ENCODE measurements around the gene EFCAB14. TPM values are rescaled to one million over a fixed set of nuclear protein-coding genes. Genes with fewer than 3 reads are reported as not detected.

EFCAB14 gene
- total and polyA plus RNA-seq, 2 of the 8 experiments (the other 6 are each of a cell fraction or from before 2014, with no cell fraction given) = 19.4 to 40.4 TPM

DNA sequence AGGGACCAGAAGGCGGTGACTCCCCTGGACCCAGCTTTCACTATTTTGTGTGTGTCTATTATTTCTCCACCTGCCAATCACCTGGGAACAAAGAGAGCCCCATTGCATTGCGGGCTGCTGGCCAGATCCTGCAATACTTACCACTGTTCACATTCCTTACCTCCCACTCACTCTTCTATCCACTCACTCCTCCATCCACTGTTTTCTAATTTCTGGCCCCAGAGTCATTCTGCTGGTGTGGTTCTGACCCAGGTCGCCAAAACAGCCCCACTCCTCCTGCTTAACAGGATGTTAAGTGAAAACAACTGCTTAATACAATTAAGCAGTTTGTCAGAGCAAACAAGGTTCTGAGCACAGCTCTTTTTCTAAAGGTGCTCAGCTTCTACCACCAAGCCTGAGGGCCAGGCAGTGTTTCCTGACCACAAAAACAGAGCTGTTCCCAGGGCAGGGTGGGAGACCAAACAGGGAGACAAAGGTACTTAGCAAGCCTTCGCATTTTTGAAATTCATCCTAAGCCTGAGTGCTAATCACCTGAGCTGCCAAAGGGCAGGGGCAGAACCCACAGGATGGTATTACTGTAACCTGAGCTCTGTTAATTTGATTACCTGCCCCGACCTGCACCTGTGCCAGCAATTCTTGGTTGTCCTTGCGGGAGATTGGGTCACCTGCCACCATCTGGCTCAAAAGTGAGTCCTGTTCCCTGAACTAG lies 38.5 kb upstream of the EFCAB14 start:
- Histone ChIP-seq H4K8ac (ENCODE audit: extremely low read depth, insufficient read depth, low read length) (peak overlapping the region; percentile 45; the same call in 1 of the 2 replicates), H4K20me1 (replicated peaks in 1 of 2; ENCODE audit: control insufficient read depth in 1 of 2, insufficient read depth in 2 of 2, low read length in 2 of 2) (no peaks in the 10 kb centered on the region), H2BK20ac (ENCODE audit: low read length) (no peak overlapping the region), H3K14ac (ENCODE audit: insufficient read length) (no peak overlapping the region), H4K5ac (ENCODE audit: insufficient read length, low read depth, low read length) (no peak overlapping the region), H3K4ac (replicated peaks; ENCODE audit: insufficient read length, low read depth, low read length) (peak overlapping the region; percentile 57), H2BK15ac (ENCODE audit: low read length) (0 out of 2 replicates have a peak overlapping the region, but pooled peaks have one; percentile 61), H3K4me2 (ENCODE audit: insufficient read depth in 1 of 2, low read depth in 2 of 2, low read length in 2 of 2) (peak overlapping the region; percentile 16 to 42), H2AK5ac (ENCODE audit: low read depth, low read length) (no peak overlapping the region), H3K23me2 (ENCODE audit: low read depth, low read length) (peaks cover 6% of the 10 kb centered on the region), H2BK120ac (replicated peaks; ENCODE audit: low read depth, low read length) (no peak overlapping the region), H3K4me3 (ENCODE audit: extremely low read depth in 1 of 4, insufficient read depth in 2 of 4, low read depth in 3 of 4, low read length in 4 of 4) (no peak overlapping the region; a peak in 1 of 8 replicates), H3K56ac (replicated peaks; ENCODE audit: insufficient read length, low read depth, low read length) (no peak overlapping the region), H3K4me1 (replicated peaks in 1 of 4; ENCODE audit: control insufficient read depth in 3 of 4, insufficient read depth in 4 of 4, low read length in 3 of 4) (peaks cover 4 to 13% (median 8%) of the 10 kb centered on the region in 4 experiments; a peak in 6 of 7 replicates), H3K27ac (ENCODE audit: low read depth, low read length) (peak overlapping the region; percentile 47; the same call in 1 of the 2 replicates), H3K79me2 (ENCODE audit: control insufficient read depth in 1 of 2, insufficient read depth in 2 of 2, low read length in 2 of 2) (no peaks in the 10 kb centered on the region), H3K9me3 (ENCODE audit: insufficient read depth in 2 of 2, low read depth in 1 of 2, low read length in 1 of 2) (no peaks in the 10 kb centered on the region; a peak in 1 of 4 replicates), H3K27me3 (replicated peaks in 1 of 4; ENCODE audit: control insufficient read depth in 3 of 4, extremely low read depth in 1 of 4, insufficient read depth in 3 of 4, low read length in 3 of 4) (no peaks in the 10 kb centered on the region), H2BK12ac (ENCODE audit: low read depth, low read length) (peak overlapping the region; percentile 51; the same call in 1 of the 2 replicates), H2BK5ac (ENCODE audit: low read depth, low read length) (peak overlapping the region; percentile 73), H3K79me1 (ENCODE audit: low read depth, low read length) (no peaks in the 10 kb centered on the region), H3K23ac (ENCODE audit: insufficient read length) (no peak overlapping the region), H3K9ac (replicated peaks in 1 of 4; ENCODE audit: extremely low read depth in 1 of 4, low read depth in 3 of 4, low read length in 3 of 4) (no peak overlapping the region), H3K18ac (ENCODE audit: extremely low read depth, low read length) (peak overlapping the region; percentile 34; the same call in 1 of the 2 replicates), H2AFZ (ENCODE audit: low read length) (peak overlapping the region; percentile 7; the same call in 1 of the 2 replicates), H4K91ac (replicated peaks; ENCODE audit: insufficient read length, low read length) (no peak overlapping the region), H3K36me3 (ENCODE audit: control insufficient read depth in 2 of 4, insufficient read depth in 4 of 4, low read length in 3 of 4) (no peaks in the 10 kb centered on the region)
- DNase-seq (ENCODE audit: low read depth in 1 of 2, low spot score in 2 of 2) (peak in 1 of 2 experiments; percentile 53), FAIRE-seq (peak; percentile 77)
- 0 out of 2 replicates have a peak, but pooled peaks have one; percentile 29 for TF ChIP-seq TEAD4 (IDR thresholded peaks at IDR 0.05; ENCODE audit: low read depth, low read length)
- peak; percentile 22 for TF ChIP-seq TAF7 (optimal IDR thresholded peaks at IDR 0.05; ENCODE audit: borderline replicate concordance, low read depth, low read length)
- TF ChIP-seq JUN (IDR thresholded peaks at IDR 0.05; ENCODE audit: low read depth, low read length) = no peak
- 60% methylated on average over 6 of the region's 6 CpGs; no CpG with 5 or more reads in 1 of the 2 experiments for WGBS, 2 experiments (ENCODE audit: extremely low coverage in 1 of 2, insufficient coverage in 1 of 2, insufficient read length in 1 of 2, insufficient replicate concordance in 2 of 2, low coverage in 1 of 2, low lambda C conversion rate in 2 of 2, missing lambda C conversion rate in 1 of 2)
- CTCF ChIA-PET (ENCODE audit: partially characterized antibody) = interaction anchor here (0.7 to 1.8 kb wide), 7 partner anchors 8 to 62 kb away, joined by 3 to 10 read pairs (median 4); no protein-coding TSS in a partner anchor
- POLR2A ChIA-PET (ENCODE audit: partially characterized antibody) = interaction anchor here (0.6 kb wide), 1 partner anchor 33 kb away, joined by 3 read pairs; no protein-coding TSS in a partner anchor
